GM12873 (cell line): ENCODE results near the gene TSSC4.

Experiments used
- TF ChIP-seq, protein P1 (sequence below): IDR thresholded peaks from 2 replicates; pipeline ENCODE4 v1.5.1; 2012; ENCODE audit warnings: low read depth, mild to moderate bottlenecking, moderate library complexity, low read length, control low read depth; ENCODE audit not compliant: insufficient read depth; ENCODE audit errors: missing control alignments

Gene TSSC4

DNA sequence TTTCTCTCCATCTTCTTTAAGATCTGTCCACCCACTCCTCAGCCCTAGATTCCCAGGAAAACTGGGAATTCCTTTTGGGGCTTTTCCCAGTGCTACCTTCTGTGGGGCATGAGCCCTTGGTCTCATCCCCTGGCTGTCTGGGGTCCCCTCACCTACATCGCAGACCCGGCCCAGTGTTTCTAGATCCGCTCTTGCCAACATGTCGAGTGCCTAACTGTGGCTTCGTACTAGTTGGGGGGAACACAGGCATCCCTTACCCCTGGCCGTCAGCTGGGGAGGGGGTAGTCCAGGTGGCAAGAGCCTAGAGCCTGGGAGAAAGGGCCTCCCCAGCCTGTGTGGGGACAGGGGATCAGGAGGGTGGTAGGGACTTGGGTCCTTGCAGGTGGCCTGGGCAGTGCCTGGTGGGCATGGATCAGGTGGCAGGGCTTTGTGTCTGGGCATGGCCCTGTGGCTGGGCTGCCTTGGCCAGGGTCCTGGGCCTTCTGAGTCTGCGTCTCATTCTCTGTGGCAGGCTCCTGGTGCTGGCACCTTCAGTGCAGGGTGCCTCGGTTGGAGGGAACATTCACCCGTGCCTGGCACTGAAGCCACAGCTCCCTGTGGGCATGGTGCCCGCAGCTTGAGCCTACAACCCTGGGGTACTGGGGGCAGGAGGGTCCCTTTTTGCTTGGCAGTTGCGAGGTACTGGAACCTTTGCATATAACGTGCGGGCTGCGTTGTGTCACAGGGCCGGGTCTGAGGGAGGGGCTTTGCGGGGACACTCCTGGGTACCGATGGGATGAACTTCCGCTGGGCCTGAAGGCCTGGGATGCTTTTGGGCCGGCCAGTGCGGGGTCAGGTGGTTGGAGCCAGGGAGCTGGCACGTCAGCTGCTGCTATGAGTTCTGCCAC, 48.4 kb downstream of the TSSC4 start:
- TF ChIP-seq, protein P1, sequence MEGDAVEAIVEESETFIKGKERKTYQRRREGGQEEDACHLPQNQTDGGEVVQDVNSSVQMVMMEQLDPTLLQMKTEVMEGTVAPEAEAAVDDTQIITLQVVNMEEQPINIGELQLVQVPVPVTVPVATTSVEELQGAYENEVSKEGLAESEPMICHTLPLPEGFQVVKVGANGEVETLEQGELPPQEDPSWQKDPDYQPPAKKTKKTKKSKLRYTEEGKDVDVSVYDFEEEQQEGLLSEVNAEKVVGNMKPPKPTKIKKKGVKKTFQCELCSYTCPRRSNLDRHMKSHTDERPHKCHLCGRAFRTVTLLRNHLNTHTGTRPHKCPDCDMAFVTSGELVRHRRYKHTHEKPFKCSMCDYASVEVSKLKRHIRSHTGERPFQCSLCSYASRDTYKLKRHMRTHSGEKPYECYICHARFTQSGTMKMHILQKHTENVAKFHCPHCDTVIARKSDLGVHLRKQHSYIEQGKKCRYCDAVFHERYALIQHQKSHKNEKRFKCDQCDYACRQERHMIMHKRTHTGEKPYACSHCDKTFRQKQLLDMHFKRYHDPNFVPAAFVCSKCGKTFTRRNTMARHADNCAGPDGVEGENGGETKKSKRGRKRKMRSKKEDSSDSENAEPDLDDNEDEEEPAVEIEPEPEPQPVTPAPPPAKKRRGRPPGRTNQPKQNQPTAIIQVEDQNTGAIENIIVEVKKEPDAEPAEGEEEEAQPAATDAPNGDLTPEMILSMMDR, result no peak

DNA sequence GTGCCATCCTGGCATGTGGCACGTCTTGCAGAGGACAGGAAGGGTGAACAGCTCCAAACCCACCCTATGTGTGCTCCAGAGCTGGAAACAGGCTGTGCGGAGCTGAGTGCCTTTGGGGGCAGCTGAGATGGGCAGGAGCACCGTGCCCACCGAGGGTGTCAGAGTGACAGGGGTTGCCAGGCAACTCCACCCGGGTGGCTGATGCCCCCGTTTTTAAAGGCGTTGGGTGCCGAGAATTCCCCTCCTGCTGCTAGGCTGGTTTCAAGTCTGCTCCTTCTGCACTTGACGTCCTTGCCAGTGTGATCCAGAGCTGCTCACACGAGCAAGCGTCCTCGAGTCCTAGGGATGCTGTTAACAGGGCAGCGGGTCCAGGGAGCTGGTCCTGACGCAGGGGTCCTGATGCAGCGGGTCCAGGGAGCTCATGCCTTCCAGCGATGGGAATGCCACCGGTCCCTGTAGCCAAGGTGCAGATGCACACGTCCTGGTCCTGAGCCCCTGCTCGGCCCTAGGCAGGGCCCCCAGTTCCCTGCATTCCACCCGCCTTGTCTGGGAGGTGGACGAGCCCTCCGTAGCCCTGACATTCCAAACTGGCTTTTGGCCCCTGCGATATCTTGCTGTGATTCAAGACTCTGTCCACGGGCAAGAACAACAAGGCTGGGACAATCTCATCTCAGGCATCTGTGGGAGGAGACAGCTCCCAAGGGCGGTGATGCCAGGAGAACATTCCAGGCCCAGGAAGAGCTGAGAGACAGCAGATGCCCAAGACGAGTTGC, 49.2 kb downstream of the TSSC4 start:
- TF ChIP-seq, protein P1, result no peak

DNA sequence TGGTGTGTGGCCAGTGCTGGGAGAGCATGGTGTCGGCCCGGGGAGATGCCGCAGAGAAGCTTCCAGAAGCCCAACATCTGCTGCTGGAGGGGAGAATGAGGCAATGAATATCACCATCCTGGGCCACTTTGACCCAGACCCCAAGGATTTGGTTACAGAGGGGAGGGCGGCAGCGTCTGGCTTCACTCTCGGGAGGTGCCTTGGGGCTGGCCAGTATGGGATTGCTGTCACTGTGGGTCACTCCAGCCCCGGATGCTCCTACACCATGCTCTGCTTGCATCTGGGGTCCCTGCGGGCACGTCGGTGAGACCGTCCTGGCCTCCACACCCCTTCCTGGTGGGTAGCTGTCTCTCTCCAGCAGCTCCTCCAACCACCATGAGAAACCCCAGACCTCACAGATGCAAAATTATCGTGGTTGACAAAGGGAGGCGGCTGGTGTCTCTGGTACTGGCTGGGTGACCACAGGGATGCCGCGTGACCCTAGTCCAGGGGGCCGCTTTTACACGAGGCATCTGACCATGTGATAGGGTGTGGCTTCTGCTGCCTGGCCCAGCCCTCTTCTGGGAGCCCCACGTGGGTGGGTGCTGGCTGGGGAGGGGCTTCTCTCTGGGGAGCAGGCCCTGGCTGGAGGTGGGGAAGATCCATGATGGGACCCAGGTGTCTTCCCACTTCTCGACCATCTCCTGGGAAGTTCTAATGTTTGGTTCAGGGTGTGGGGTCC, 49.9 kb downstream of the TSSC4 start:
- TF ChIP-seq, protein P1, result no peak

DNA sequence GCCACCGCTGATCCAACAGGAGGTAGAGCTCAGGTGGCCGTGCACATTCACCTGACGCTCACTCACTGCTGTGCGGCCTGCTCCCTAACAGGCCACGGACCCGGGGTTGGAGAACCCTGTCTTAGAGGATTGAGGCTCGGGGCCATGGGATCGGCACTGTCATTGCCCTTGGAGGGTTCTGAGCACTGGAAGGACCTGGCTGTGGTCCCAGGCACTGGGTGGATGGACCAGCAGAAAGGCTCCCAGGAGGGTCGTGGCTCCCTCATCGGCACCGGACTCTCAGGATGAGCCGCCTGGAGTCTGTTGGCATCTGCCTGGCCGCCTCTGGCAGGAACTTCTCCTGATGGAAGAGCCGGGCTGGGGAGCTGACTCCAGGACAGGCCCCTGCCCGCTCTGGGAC, 50.8 kb downstream of the TSSC4 start:
- TF ChIP-seq, protein P1, result no peak

DNA sequence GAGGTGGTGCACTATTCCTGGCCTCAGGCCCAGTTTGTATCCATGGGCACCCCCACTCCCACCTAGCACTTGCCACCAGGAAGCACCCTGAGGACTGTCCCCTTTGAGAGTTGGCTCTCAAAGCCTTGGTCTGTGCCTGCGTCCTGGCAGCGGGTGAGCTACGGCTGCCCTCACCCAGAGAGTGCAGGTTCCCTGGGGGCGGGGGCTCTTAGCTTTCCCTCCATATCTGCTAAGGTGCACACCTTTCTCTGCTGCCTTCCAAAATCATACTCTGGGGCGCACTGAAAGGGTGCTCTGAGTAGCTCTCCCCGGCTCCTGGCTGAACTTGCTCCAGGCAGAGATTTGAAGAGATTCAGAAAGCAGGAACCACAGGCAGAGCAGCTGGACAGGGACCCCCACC, 51.4 kb downstream of the TSSC4 start:
- TF ChIP-seq, protein P1, result no peak

DNA sequence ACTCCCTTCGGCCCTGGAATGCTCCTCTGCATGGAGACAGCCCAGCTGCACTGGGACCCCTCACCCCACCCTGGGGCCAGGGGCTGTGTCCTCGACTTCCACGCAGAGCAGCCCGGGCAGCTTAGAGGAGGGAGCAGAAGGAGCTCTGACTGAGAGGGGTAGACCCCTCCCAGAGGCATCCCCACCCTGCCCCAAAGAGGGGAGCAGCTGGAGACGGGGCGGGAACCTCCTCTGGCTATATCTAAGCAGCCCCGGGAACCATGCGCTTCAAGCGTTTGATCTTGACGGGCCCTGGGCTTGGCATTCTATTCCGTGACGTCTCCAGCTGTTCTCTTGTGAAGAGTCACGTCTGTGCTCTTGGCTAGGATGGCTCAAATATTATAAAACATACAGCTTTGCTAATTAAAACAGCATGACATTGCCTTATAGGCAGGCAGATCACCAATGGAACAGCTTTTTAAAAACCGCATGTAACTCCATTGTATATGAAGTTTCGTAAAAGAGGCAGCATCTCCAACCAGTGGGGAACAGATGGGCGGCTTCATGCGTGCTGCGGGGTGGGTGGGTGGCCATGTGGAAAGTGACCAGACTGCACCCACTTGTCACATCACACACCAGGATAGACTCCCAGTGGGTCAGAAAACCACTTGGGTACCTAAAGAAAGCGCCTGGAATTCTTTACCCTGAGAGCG, 51.9 kb downstream of the TSSC4 start:
- TF ChIP-seq, protein P1, result no peak

DNA sequence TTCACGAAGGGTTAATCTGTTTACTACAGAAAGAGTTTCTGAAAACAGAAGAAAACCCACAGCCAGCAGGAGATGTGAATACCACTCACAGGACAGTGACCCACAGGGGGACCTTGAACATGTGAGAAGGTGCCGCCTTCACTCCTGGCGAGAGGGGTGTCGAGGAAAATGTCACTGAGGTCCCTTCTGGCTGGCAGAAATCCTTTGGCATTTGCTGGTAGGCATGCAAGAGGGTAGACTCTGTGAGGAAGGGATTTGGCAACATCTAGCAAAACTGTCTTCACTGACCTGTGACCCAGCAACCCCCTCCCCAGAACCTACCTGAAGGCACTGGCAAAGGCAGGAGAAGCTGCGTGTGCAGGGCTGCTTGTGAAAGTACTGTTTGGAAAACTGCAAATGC, 52.9 kb downstream of the TSSC4 start:
- TF ChIP-seq, protein P1, result no peak
